Right lobe of liver (tissue), 6 donors: ENCODE data around the gene CYLD. TPM values are rescaled to one million over a fixed set of nuclear protein-coding genes. Genes with fewer than 3 reads are reported as not detected.

Source experiments
- ATAC-seq, 4 donors: fragments of 200-7000 bp; cut with Tn5 transposase; one replicate each; pipeline ENCODE4 v1.9.1; 2020; ENCODE audit warnings: mild to moderate bottlenecking in 4 of 4, moderate library complexity in 4 of 4
- DNase-seq, 3 donors: peaks; one replicate each; pipeline ENCODE4 v3.0.0-alpha.2; 2020
- H3K27ac ChIP-seq, 3 donors: fragments of 200-600 bp; one replicate each; pipeline ENCODE4 v1.8.0; 2022
- H3K27me3 ChIP-seq, 2 donors: fragments of 200-600 bp; one replicate each; pipeline ENCODE4 v1.8.0; 2022
- H3K36me3 ChIP-seq, 4 donors: fragments of 200-600 bp; sonication (generic) in 1 of 4; one replicate each; pipeline versions ENCODE4 v1.5.1 to v1.8.0; 2017 to 2022; ENCODE audit warnings: control low read depth in 1 of 4
- H3K4me1 ChIP-seq, 4 donors: fragments of 200-600 bp; sonication (generic) in 1 of 4; one replicate each; pipeline versions ENCODE4 v1.5.1 to v1.8.0; 2017 to 2022; ENCODE audit warnings: control low read depth in 1 of 4
- H3K4me3 ChIP-seq, 3 donors: fragments of 200-600 bp; one replicate each; pipeline ENCODE4 v1.8.0; 2022
- H3K9me3 ChIP-seq, 4 donors: fragments of 200-600 bp; sonication (generic) in 1 of 4; one replicate each; pipeline versions ENCODE4 v1.5.1 to v1.8.0; 2017 to 2022; ENCODE audit warnings: control low read depth in 1 of 4
- POLR2A ChIP-seq: fragments of 450-650 bp; IDR thresholded peaks from one replicate; pipeline ENCODE4 v1.6.1; 2017; ENCODE audit warnings: antibody characterized with exemption, mild to moderate bottlenecking
- WGBS: methylation state at CpG from one replicate; pipeline ENCODE4 v1.1.6; 2018; ENCODE audit warnings: low coverage, low lambda C conversion rate; ENCODE audit not compliant: insufficient coverage; ENCODE audit errors: missing lambda C conversion rate; 5-methylcytosine and 5-hydroxymethylcytosine counted together
- intact Hi-C, 2 donors: fragments of 100-400 bp; cut with DNase I; formaldehyde crosslinking; loops; one replicate each; pipeline versions ENCODE4 v1.11.2 to v1.14.1; 2022
- total RNA-seq, 6 experiments: library from RNA; depleted of rRNA in 2 of 6; stranded (reverse); fragments of >200 nt in 2 of 6; fragmentation: NEBNext Ultra II Directional in 3 of 6; extraction: Animal tissue kit (Norgen Biotek cat#: 25700) in 3 of 6; gene quantifications; one replicate each; pipeline versions ENCODE4 v1.1.0 to v1.2.4, GENCODE V29; 2016 to 2023
- TF ChIP-seq, protein P1 (sequence below), 4 donors: fragments of 200-600 bp in 3 of 4; fragments of 450-650 bp in 1 of 4; IDR thresholded peaks; one replicate each; pipeline versions ENCODE4 v1.5.1 to v1.8.0; 2016 to 2022; ENCODE audit warnings: antibody characterized with exemption in 4 of 4, mild to moderate bottlenecking in 2 of 4
- donor health status: DM: no; HTN: yes; CAD: no.
- donor health status: DM: no; HTN: no; CAD: no.
- donor health status: DM: no; HTN: no; CAD: no.
- donor health status: DM: no; HTN: yes; CAD: no.
- donor health status: DM: no; HTN: yes; CAD: no.

Gene CYLD
- total RNA-seq, 6 experiments from 2014 or later = 17.0 to 34.2 (median 19.5) TPM

DNA sequence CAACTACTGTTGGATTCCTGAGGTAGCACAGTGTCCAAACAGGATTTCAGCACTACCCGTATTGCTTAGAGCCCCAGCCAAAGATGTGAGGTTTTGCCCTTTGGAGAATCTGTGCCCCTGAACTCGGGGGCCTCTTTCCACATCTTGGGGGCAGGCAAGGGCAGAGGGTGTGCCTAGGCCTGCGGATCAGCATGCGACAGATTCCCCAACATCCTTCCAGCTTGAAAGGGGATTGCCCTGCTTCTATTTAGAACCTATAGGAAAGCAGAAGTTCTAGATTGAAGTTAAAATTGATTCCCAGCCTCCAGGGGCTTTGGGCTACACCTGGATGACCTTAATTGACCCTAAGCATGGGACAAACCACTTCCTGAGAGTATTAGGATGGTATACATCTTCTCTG, 28.9 kb upstream of the CYLD start:
- intact Hi-C loops = no loop called here
- TF ChIP-seq, protein P1, sequence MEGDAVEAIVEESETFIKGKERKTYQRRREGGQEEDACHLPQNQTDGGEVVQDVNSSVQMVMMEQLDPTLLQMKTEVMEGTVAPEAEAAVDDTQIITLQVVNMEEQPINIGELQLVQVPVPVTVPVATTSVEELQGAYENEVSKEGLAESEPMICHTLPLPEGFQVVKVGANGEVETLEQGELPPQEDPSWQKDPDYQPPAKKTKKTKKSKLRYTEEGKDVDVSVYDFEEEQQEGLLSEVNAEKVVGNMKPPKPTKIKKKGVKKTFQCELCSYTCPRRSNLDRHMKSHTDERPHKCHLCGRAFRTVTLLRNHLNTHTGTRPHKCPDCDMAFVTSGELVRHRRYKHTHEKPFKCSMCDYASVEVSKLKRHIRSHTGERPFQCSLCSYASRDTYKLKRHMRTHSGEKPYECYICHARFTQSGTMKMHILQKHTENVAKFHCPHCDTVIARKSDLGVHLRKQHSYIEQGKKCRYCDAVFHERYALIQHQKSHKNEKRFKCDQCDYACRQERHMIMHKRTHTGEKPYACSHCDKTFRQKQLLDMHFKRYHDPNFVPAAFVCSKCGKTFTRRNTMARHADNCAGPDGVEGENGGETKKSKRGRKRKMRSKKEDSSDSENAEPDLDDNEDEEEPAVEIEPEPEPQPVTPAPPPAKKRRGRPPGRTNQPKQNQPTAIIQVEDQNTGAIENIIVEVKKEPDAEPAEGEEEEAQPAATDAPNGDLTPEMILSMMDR (IDR thresholded peaks at IDR 0.05) = no peak
- TF ChIP-seq POLR2A = no peak
- Histone ChIP-seq H3K36me3 (no peaks in the 10 kb centered on the region), H3K4me3 (no peak overlapping the region), H3K4me1 (no peaks in the 10 kb centered on the region), H3K27ac (no peak overlapping the region), H3K27me3 (no peaks in the 10 kb centered on the region), H3K9me3 (no peaks in the 10 kb centered on the region)
- ATAC-seq = no peak
- no peak for DNase-seq
- WGBS = 60% methylated on average over 4 of the region's 4 CpGs

DNA sequence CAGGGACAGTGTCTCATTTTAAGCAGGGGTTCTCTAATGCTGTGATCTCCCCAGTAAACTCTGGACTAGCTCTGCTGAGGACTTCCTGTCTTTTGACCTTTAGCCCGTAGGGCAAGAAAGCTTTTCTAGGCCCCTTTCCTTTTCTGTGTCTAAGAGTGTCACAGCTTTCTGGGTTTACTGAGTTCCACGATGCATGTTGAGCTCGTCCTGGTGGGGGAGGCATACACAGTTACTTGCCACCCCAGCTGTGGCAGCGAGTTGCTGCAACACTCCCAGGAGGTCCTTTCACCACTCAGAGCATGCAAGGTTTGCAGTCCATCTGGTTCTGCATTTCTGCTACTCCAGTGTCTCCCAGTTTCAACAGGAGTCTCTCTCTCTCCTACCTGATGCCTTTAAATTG, 24.8 kb upstream of the CYLD start:
- TF ChIP-seq, protein P1 (IDR thresholded peaks at IDR 0.05) = no peak
- no peak for TF ChIP-seq POLR2A
- Histone ChIP-seq H3K36me3 (no peaks in the 10 kb centered on the region), H3K27me3 (no peaks in the 10 kb centered on the region), H3K4me1 (no peaks in the 10 kb centered on the region), H3K4me3 (no peak overlapping the region), H3K9me3 (no peaks in the 10 kb centered on the region), H3K27ac (no peak overlapping the region)
- ATAC-seq = no peak
- intact Hi-C loops = no loop called here
- DNase-seq = no peak
- WGBS = 69% methylated on average over 4 of the region's 4 CpGs

DNA sequence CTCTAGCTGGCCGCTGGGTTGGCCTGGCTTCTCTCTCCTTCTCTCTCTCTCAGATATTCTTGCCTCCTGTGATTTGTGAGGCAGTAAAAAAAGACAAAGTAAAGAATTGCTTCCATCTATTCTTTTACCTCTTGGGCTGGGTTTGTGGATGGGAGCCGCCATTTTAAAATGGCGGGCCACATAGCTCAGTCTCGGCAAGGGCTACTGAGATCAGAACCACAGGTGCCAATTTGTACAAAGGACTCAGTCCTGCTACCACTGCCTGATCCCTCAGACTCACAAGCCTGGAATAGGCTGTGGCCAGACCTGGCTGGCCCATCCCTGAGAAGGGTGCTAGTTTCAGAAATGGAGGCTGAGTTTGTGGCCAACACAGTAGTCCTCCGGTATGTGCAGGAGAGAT, 24.4 kb upstream of the CYLD start:
- H3K4me1 ChIP-seq = no peaks in the 10 kb centered on the region
- TF ChIP-seq POLR2A = no peak
- TF ChIP-seq, protein P1 (IDR thresholded peaks at IDR 0.05) = no peak
- H3K4me3 ChIP-seq = no peak overlapping the region
- DNase-seq = no peak
- H3K27ac ChIP-seq = no peak overlapping the region
- H3K27me3 ChIP-seq = no peaks in the 10 kb centered on the region
- ATAC-seq = no peak
- 96% methylated on average over 5 of the region's 5 CpGs for WGBS
- intact Hi-C loops = no loop called here
- H3K9me3 ChIP-seq = no peaks in the 10 kb centered on the region
- no peaks in the 10 kb centered on the region for H3K36me3 ChIP-seq

DNA sequence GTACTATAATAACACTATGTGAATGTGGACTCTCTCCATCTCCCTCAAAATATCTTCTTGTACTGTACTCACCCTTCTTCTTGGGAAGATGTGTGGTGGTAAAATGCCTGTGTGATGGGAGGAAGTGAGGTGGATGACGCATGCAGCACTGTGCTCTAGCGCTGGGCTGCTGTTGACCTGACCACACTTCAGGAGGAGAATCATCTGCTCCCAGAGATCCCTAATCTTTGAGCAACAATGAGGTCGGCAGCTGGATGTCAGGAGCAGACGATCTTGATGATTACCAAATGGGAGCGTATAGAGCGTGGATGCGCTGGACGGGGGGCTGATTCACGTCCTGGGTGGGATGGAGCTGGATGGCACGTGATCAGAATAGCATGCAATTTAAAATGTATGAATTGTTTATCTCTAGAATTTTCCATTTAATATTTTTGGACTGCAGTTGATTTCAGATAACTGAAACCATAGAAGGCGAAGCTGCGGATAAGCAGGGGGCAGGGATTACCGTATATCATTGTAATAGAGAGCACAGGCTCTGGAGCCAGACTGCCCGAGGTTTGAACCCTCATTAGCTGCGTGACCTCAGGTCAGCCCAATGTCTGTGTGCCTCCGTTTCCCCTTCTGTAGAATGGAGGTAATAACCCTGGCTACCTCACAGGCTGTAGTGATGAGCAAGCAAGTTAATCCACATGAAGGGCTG, 23.7 kb upstream of the CYLD start:
- intact Hi-C loops = no loop called here
- H3K27ac ChIP-seq = no peak overlapping the region
- ATAC-seq (no peak), DNase-seq (no peak)
- no peaks in the 10 kb centered on the region for H3K27me3 ChIP-seq
- no peaks in the 10 kb centered on the region for H3K9me3 ChIP-seq
- no peak overlapping the region for H3K4me3 ChIP-seq
- TF ChIP-seq, protein P1 (IDR thresholded peaks at IDR 0.05) = no peak
- TF ChIP-seq POLR2A = no peak
- H3K4me1 ChIP-seq = no peaks in the 10 kb centered on the region
- no peaks in the 10 kb centered on the region for H3K36me3 ChIP-seq
- 81% methylated on average over 16 of the region's 16 CpGs for WGBS
